ENCODE data around the gene VGLL4. TPM values are rescaled to one million over a fixed set of nuclear protein-coding genes. Genes with fewer than 3 reads are reported as not detected.

VGLL4 gene
- total and polyA plus RNA-seq, 2 of the 4 experiments (the other 2 are of a cell fraction): 26.2 to 35.4 TPM

GRCh38 chr3:11554236-11554610 is 89.5 kb downstream of the VGLL4 start:
- Histone ChIP-seq H3K56ac (ENCODE audit: extremely low read depth, insufficient read depth, low read length) (no peak overlapping the region), H2AK5ac (ENCODE audit: low read depth, low read length) (peak overlapping the region; percentile 70; the same call in 1 of the 2 replicates), H3K9me3 (ENCODE audit: control insufficient read depth, insufficient read depth, low read length) (no peaks in the 10 kb centered on the region), H4K8ac (ENCODE audit: low read depth in 2 of 2, low read length in 2 of 2) (peak overlapping the region in 1 of 2 experiments; percentile 42; a peak in 1 of 4 replicates), H3K14ac (replicated peaks; ENCODE audit: low read depth, low read length) (0 out of 2 replicates have a peak overlapping the region, but pooled peaks have one; percentile 23), H2BK120ac (ENCODE audit: low read depth, low read length) (peak overlapping the region; percentile 30; the same call in 1 of the 2 replicates), H4K91ac (ENCODE audit: insufficient read depth, low read depth, low read length) (0 out of 2 replicates have a peak overlapping the region, but pooled peaks have one; percentile 26), H3K4me3 (ENCODE audit: insufficient read depth, low read depth, low read length) (no peak overlapping the region), H2AK9ac (replicated peaks; ENCODE audit: low read depth, low read length, poor library complexity) (no peak overlapping the region), H2BK5ac (ENCODE audit: low read depth, low read length, poor library complexity, severe bottlenecking) (peak overlapping the region; percentile 13), H3K23ac (ENCODE audit: low read depth, low read length) (peak overlapping the region; percentile 14; the same call in 1 of the 2 replicates), H3K4me1 (ENCODE audit: control insufficient read depth, insufficient read depth, low read length) (peaks cover 27% of the 10 kb centered on the region), H3K4ac (ENCODE audit: low read depth, low read length) (peak overlapping the region; percentile 41), H3K9me1 (ENCODE audit: insufficient read depth, low read length) (peaks cover 31% of the 10 kb centered on the region), H4K20me1 (ENCODE audit: insufficient read depth, low read length) (peaks cover 52% of the 10 kb centered on the region), H2BK20ac (ENCODE audit: low read depth, low read length) (peak overlapping the region; percentile 10; the same call in 1 of the 2 replicates), H3K27me3 (ENCODE audit: control insufficient read depth, insufficient read depth, low read length) (no peaks in the 10 kb centered on the region), H3K27ac (ENCODE audit: insufficient read depth, low read length) (peak overlapping the region; percentile 6; the same call in 1 of the 2 replicates), H2BK15ac (ENCODE audit: low read depth, low read length) (no peak overlapping the region; the same call in 2 of the 3 replicates), H2AFZ (replicated peaks; ENCODE audit: low read length, poor library complexity) (peak overlapping the region; percentile 10), H3K9ac (ENCODE audit: low read depth, low read length) (no peak overlapping the region), H3K4me2 (ENCODE audit: low read depth, low read length) (no peak overlapping the region), H3K79me1 (ENCODE audit: low read depth in 1 of 2, low read length in 2 of 2) (peaks cover 28 to 91% of the 10 kb centered on the region in 2 experiments), H3K36me3 (ENCODE audit: control insufficient read depth, insufficient read depth, low read length) (peaks cover 37% of the 10 kb centered on the region), H4K5ac (ENCODE audit: low read depth, low read length) (no peak overlapping the region), H3K18ac (ENCODE audit: low read depth, low read length) (no peak overlapping the region)
- TF ChIP-seq CHD1 (IDR thresholded peaks at IDR 0.05; ENCODE audit: low read depth, low read length) (no peak), ELK1 (IDR thresholded peaks at IDR 0.05; ENCODE audit: borderline replicate concordance, low read depth, low read length) (no peak), CEBPB (IDR thresholded peaks at IDR 0.05; ENCODE audit: low read depth, low read length) (no peak), RAD21 (IDR thresholded peaks at IDR 0.05; ENCODE audit: low read length) (no peak)
- ChIA-PET POLR2A (ENCODE audit: unreplicated experiment) (no interaction called here), CTCF (interaction anchor here (1.0 kb wide), 1 partner anchor 13 kb away, joined by 3 read pairs; no protein-coding TSS in a partner anchor)
- in situ Hi-C loops (cut with MboI; ENCODE audit: low sequenced_read_pairs): no loop called here
- no TSS peak for BruUV-seq (replicated peaks)
- no CpG with 5 or more reads among the region's 3 CpGs for WGBS, 2 experiments (ENCODE audit: extremely low coverage in 2 of 2, insufficient read length in 1 of 2)
- DNase-seq: no peak
- dilution Hi-C loops (cut with HindIII; ENCODE audit: low sequenced_read_pairs, unreplicated experiment): no loop called here
- intact Hi-C loops (cut with micrococcal nuclease): no loop called here
- ATAC-seq (ENCODE audit: low read depth): no peak; the same call in 1 of the 2 replicates

Measured in IMR-90 (cell line).